Measurements from ENCODE around the gene ZBTB7B.
"Not testable (repeated sequence)": the region's sequence is repeated elsewhere in the genome, so short reads cannot be mapped to it uniquely, and the experiment has no call there.

The ZBTB7B gene

GRCh38 chr1:154988058-154988954, 14.3 kb upstream of the ZBTB7B start:
- DNase-seq (ENCODE audit: low spot score): no peak

DNA sequence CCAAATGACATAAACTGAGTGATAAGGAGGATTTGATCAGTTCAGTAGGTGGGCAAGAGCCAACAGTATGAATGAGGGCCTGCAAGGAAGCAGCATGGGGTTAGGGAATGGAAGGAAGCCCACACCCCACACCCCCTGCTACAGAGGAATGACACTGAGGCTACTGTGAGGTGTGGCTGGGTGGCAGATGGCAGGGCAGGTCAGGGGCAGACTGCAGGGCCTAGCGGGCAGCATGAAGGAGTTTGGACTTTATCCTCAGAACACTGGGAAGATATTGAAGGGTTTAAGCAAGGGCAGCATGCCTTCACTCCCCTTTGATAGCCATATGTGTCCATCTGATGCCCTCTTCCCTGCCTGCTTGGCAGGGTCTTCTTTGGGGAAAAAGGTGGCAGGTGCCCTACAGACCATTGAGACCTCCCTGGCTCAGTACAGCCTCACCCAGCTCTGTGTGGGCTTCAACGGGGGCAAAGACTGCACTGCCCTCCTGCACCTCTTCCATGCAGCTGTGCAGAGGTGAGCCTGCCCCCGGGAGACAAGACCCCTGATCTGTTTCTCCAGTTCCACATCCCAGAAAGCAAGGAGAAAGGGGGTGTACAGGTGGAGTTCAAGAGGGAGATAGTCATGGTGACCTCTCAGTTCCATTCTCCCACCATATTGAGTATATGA, 13.3 kb upstream of the ZBTB7B start:
- DNase-seq (ENCODE audit: low spot score): no peak

DNA sequence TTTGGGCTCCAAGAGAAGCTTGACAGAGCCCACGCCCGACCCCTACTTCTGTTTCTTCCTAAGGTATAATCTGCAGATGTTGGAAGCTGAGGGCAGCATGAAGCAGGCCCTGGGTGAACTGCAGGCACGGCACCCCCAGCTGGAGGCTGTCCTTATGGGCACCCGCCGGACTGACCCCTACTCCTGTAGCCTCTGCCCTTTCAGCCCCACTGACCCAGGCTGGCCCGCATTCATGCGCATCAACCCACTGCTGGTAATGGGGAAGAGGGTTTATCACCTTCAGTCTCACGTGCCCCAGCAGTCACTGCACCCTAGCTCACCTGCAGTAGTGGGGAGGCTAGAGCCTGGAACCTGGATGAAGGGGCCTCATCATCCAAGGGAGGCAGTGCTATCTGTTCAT, 12.3 kb upstream of the ZBTB7B start:
- no peak for DNase-seq (ENCODE audit: low spot score)

- no peak for DNase-seq (ENCODE audit: low spot score)
These were observed 9.7 kb upstream of the ZBTB7B start for GRCh38 chr1:154992721-154993571.

DNA sequence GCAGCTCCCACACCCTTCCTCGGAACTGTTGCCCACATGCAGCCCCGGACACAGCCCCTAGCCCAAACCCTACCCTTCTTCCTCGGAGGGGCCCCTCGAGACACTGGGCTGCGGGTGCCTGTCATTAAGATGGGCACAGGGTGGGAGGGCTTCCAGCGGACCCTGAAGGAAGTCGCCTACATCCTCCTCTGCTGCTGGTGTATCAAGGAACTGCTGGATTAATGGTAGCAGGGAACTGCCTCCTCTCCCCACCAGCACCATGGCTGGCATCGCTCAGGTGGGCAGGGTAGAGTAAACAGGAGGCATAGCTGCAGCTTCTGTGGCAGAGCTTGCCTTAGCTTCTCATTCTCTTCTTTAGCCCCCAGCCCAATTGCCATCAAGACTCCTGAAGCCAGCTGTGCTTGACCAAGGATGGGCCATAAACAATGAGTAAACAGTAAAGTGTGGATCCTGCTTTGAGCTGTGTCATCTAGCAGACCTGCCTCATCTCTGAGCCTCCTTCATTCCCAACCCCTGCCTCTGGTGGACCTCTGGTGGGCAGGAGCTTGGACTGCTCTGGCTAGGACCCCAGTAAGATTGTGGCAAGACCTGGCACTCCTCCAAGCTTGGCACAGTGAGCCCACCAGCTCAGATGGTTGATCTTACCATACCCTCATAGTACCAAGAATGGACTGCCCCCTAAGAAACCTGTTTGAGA, 8.9 kb upstream of the ZBTB7B start, which contains the start of gene LENEP:
Gene LENEP, plus strand, starts transcription at position 15 of the 697 bp plus-strand sequence. Its CDS starts 22 bp downstream, at position 37.
- DNase-seq (ENCODE audit: low spot score): no peak

DNA sequence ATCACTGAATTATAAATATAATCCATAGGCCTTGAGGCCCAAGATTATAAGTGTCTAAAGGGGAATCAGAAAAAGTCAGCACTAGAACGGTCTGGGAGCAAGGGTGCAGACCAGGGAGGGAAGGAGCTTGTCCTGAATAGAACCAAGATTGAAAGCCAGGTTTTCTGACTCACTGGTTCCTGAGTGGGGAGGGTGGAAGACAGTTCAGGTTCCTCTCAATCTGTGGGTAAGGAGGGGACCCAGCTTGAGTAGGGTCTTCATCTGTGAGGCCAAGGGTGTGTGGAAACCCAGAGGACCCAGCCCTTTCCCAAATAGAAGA, 8.4 kb upstream of the ZBTB7B start:
- DNase-seq (ENCODE audit: low spot score): no peak

GRCh38 chr1:154994591-154994990, 8.0 kb upstream of the ZBTB7B start:
- DNase-seq (ENCODE audit: low spot score): no peak

- not testable (repeated sequence) for DNase-seq (ENCODE audit: low spot score)
These were observed 7.2 kb upstream of the ZBTB7B start for GRCh38 chr1:154995301-154995983.

GRCh38 chr1:154996966-154997701, 5.5 kb upstream of the ZBTB7B start:
- no peak for DNase-seq (ENCODE audit: low spot score)

GRCh38 chr1:154998201-154998780, 4.3 kb upstream of the ZBTB7B start:
- DNase-seq (ENCODE audit: low spot score): no peak

DNA sequence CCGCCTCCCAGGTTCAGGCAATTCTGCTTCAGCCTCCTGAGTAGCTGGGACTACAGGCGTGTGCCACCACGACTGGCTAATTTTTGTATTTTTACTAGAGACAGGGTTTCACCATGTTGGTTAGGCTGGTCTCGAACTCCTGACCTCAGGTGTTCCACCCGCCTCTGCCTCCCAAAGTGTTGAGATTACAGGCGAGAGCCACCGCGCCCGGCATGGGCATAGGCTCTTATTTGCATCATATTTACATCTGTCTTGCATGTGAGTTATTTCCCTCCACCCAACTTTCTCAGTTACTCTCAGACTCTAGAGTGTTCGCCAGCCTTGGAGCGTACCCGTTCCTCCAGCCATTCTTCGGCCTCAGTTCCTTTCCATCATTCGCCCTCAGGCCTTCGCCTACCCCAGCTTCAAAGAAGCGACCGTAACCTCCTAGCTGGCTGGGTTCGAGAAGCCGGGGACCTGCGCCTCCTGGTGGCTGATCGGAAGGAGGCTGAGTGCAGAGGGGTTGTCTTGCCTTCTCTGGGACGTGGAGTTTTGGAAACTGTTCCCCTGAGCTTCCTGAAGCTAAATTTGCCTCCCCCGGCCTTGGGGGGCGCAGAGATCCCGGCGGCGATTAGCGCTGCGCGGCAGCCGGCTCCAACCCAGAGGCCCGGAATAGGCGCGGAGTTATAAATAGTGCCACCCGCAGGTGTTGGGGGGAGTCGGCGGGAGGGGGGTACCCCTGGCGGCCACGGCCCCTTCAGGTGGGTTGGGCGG, 3.6 kb upstream of the ZBTB7B start:
- DNase-seq (ENCODE audit: low spot score): no peak

DNA sequence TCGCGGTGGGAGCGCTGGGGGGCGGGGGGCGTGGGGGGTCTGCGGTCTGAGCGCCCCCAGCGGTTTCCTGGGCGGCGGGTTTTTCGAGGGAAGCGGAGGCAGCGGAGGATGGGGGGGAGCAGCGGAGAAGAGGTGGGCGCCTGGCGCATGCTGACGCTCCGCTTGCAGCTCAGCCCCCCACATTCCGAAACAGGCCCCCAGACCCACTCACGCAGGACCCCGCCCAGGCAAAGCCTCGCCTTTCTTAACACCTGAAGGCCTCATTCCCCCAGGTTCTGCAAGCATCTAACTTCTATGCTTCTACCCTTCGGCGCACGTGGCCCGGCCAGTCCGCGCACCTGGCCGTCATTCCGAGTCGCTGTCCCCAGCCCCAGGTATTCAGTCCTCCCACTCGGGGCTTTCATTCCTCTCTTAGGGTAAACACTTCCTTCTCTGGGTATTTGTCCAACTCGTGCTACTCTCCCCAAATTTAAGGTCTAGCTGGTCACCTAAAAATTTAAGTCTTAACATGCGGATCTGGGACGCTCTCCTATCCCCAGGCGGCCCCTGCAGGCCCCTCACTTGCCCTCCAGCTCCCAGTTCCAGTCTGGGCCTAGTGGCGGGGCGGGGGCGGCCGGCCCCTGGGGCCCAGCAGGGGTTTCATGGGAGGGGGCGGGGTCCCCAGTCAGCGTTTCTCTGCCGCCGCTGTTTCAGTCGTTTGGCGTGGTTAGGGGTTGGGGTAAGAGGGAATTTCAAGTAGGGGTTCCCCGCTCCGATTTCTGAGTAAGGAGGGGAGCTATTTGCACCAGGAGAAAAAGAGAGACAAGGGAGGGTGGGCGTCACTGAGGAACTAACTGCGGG, 2.8 kb upstream of the ZBTB7B start:
- no peak for DNase-seq (ENCODE audit: low spot score)

DNA sequence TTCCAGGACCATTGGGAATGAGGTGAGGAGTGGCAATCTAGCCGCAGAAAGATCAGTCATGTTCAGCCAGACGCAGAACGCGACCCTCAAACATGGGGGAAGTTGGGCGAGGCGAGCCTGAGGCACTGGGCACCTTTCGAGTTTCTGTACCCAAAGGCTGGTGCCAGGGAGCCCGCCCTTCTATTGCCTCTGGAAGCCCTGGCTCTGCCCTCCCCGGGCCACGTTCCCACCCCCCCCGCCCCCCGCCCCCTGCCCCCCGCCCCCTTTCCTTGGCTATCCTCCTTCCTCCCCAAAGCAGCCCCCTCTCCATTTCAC, 2.2 kb upstream of the ZBTB7B start:
- no peak for DNase-seq (ENCODE audit: low spot score)

GRCh38 chr1:155000726-155001424, 1.7 kb upstream of the ZBTB7B start:
- peak; percentile 89 for DNase-seq (ENCODE audit: low spot score)

- no peak for DNase-seq (ENCODE audit: low spot score)
These were observed 1.3 kb upstream of the ZBTB7B start for GRCh38 chr1:155001425-155001674.

GRCh38 chr1:155001675-155002463, 733 bp upstream of the ZBTB7B start:
- DNase-seq (ENCODE audit: low spot score): peak; percentile 100

- no peak for DNase-seq (ENCODE audit: low spot score)
These were observed 694 bp downstream of the ZBTB7B start for GRCh38 chr1:155003227-155003765.
